HepG2 (cell line): ENCODE results near the gene CHCHD5. TPM values are rescaled to one million over a fixed set of nuclear protein-coding genes. Genes with fewer than 3 reads are reported as not detected.

ENCODE experiments used
- ARID5B ChIP-seq: IDR thresholded peaks from 2 replicates; pipeline ENCODE4 v1.4.0; 2020; ENCODE audit warnings: mild to moderate bottlenecking, missing genetic modification reagents
- ATF2 ChIP-seq: sonication (generic); formaldehyde crosslinking; IDR thresholded peaks from 2 replicates; pipeline ENCODE4 v1.4.0; 2020; ENCODE audit warnings: missing genetic modification reagents
- CBX5 ChIP-seq: sonication (generic); formaldehyde crosslinking; IDR thresholded peaks from 2 replicates; pipeline ENCODE4 v1.4.0; 2020; ENCODE audit warnings: missing genetic modification reagents, borderline replicate concordance
- GATAD1 ChIP-seq: IDR thresholded peaks from 2 replicates; pipeline ENCODE4 v1.6.1; 2016; ENCODE audit warnings: missing genetic modification reagents, missing compliant biosample characterization
- KAT2B ChIP-seq: fragments of 150-350 bp; IDR thresholded peaks from 2 replicates; pipeline ENCODE4 v1.6.1; 2014; ENCODE audit warnings: low read depth, low read length, borderline replicate concordance
- PRMT3 ChIP-seq: sonication (generic); formaldehyde crosslinking; IDR thresholded peaks from 2 replicates; pipeline ENCODE4 v1.8.1; 2022; ENCODE audit warnings: low read depth, mild to moderate bottlenecking, moderate library complexity, missing genetic modification reagents, borderline replicate concordance
- SP2 ChIP-seq: sonication (generic); formaldehyde crosslinking; IDR thresholded peaks from 2 replicates; pipeline ENCODE4 v1.5.1; 2020; ENCODE audit warnings: mild to moderate bottlenecking, missing genetic modification reagents
- TFE3 ChIP-seq: IDR thresholded peaks from 2 replicates; pipeline ENCODE4 v1.6.1; 2016
- ZBED4 ChIP-seq: sonication (generic); formaldehyde crosslinking; IDR thresholded peaks from 2 replicates; pipeline ENCODE4 v1.4.0; 2020; ENCODE audit warnings: missing genetic modification reagents, borderline replicate concordance
- ZNF557 ChIP-seq: sonication (generic); formaldehyde crosslinking; IDR thresholded peaks from 2 replicates; pipeline ENCODE4 v1.4.0; 2020; ENCODE audit warnings: missing genetic modification reagents
- ZNF644 ChIP-seq: IDR thresholded peaks from 2 replicates; pipeline ENCODE4 v1.6.1; 2016; ENCODE audit warnings: low read depth
- ZNF879 ChIP-seq: sonication (generic); formaldehyde crosslinking; IDR thresholded peaks from 2 replicates; pipeline ENCODE4 v1.8.1; 2023; ENCODE audit warnings: missing genetic modification reagents
- polyA plus RNA-seq, 8 experiments: library from polyadenylated mRNA; depleted of rRNA in 3 of 8; stranded (reverse) in 7 of 8; unstranded in 1 of 8; fragments of >200 nt; fragmentation: Illumina TruSeq in 4 of 8; extraction: Trizol in 4 of 8; gene quantifications; 2 replicates each; pipeline versions ENCODE4 v1.2.1 to v1.2.3, GENCODE V29; 2011 to 2016; ENCODE audit warnings: low read depth in 4 of 8, missing spikeins in 1 of 8, mixed read lengths in 1 of 8; ENCODE audit not compliant: insufficient read depth in 1 of 8
- total RNA-seq, 5 experiments: library from RNA; depleted of rRNA; stranded (reverse); fragments of >200 nt; fragmentation: Illumina TruSeq; extraction: Trizol; gene quantifications; 2 replicates each; pipeline ENCODE4 v1.2.3, GENCODE V29; 2016; ENCODE audit warnings: low read depth in 1 of 5
- TF ChIP-seq, protein P1 (sequence below): fragments of 450-650 bp; IDR thresholded peaks from 2 replicates; pipeline ENCODE4 v1.6.1; 2016

Gene CHCHD5
- total and polyA plus RNA-seq, 2 of the 13 experiments (the other 11 are each of a cell fraction or from before 2014, with no cell fraction given) = 19.0 to 23.9 TPM

DNA sequence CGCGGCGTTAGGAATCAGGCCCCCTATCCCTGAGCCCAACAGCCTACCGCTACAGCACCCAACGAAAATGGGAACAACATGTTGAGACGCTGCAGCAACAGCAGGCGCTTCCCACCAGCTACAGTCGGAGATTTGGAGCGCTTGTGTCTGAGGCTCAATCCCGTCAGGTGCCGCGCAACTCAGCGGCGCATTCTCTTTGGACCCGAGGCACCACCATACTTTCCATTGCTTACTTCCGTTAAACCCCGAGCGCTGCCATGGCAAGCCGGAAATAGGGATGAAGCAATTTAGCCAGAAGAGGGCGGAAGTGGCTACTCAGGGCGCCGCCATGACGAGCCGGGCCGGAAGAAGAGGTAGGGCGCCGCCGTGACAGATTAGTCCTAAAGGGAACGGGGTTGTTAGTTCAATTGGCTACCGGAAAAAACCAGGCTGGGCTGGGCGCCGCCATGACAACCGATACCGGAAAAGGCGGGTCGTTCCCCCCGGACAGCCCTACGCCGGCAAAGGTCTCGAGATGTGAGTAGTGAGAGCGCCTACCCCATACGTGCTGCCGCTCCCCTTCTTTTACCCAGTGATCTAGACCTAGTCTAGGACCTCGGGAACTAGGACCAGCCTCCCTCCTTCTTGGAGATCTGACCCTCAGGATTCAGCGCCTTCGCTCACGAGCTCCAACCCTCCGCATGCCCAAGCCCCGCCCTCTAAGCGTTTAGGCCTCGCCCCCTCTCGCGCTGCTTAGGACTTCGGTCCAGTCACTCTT, at the start of gene CHCHD5 (continued):
- TF ChIP-seq TFE3 (CRISPR knock-in tag) = no peak; the same call in none of the 2 replicates
- TF ChIP-seq ZBED4 (CRISPR knock-in tag) = peak; percentile 71; the same call in 1 of the 2 replicates
- peak; percentile 91 for TF ChIP-seq ATF2 (CRISPR knock-in tag)
- TF ChIP-seq, protein P1, sequence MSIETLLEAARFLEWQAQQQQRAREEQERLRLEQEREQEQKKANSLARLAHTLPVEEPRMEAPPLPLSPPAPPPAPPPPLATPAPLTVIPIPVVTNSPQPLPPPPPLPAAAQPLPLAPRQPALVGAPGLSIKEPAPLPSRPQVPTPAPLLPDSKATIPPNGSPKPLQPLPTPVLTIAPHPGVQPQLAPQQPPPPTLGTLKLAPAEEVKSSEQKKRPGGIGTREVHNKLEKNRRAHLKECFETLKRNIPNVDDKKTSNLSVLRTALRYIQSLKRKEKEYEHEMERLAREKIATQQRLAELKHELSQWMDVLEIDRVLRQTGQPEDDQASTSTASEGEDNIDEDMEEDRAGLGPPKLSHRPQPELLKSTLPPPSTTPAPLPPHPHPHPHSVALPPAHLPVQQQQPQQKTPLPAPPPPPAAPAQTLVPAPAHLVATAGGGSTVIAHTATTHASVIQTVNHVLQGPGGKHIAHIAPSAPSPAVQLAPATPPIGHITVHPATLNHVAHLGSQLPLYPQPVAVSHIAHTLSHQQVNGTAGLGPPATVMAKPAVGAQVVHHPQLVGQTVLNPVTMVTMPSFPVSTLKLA = peak; percentile 22
- peak; percentile 49; the same call in 1 of the 2 replicates for TF ChIP-seq ZNF644 (CRISPR knock-in tag)
- TF ChIP-seq PRMT3 (CRISPR knock-in tag) = peak; percentile 29; the same call in 1 of the 2 replicates
- 0 out of 2 replicates have a peak, but pooled peaks have one; percentile 67 for TF ChIP-seq ZNF879 (CRISPR knock-in tag)
- TF ChIP-seq ARID5B (CRISPR knock-in tag) = peak; percentile 42; the same call in 1 of the 2 replicates
- TF ChIP-seq GATAD1 = peak; percentile 91
- TF ChIP-seq SP2 = peak; percentile 82
- no peak for TF ChIP-seq KAT2B
- TF ChIP-seq CBX5 (CRISPR knock-in tag) = no peak; the same call in 1 of the 2 replicates
- peak; percentile 81; the same call in 1 of the 2 replicates for TF ChIP-seq ZNF557 (CRISPR knock-in tag)
